AG09309 (cell line): ENCODE measurements around the gene ARHGAP18.

Source experiments
- DNase-seq: peaks from one replicate; pipeline ENCODE4 v3.0.0-alpha.2; 2010; ENCODE audit warnings: low read depth
- H3K4me3 ChIP-seq: 2 replicates; pipeline ENCODE4 v1.5.1; 2011; ENCODE audit warnings: mild to moderate bottlenecking, low read depth, low read length, moderate library complexity; ENCODE audit not compliant: control insufficient read depth
- TF ChIP-seq, protein P1 (sequence below): IDR thresholded peaks from 2 replicates; pipeline ENCODE4 v1.5.1; 2011; ENCODE audit warnings: mild to moderate bottlenecking, low read depth, low read length, inconsistent platforms; ENCODE audit not compliant: insufficient read depth, control insufficient read depth; ENCODE audit errors: missing control alignments

ARHGAP18 gene

DNA sequence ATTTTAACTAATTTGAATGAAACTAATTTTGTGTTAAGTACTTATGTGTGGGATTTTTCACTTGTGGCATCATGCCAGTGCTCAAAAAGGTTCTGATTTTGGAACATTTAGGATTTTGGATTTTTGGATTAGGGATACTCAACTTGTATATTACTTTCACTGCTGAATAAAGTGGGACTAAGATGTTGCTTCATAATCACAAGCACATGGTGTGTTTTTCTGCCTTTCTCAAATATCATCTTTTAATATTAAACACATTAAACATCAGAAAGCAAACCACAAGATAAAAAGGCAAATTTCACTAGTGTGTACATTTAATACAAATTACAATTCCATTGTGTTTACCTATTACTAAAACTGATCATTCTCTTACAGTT, 89.8 kb downstream of the ARHGAP18 start:
- TF ChIP-seq, protein P1, sequence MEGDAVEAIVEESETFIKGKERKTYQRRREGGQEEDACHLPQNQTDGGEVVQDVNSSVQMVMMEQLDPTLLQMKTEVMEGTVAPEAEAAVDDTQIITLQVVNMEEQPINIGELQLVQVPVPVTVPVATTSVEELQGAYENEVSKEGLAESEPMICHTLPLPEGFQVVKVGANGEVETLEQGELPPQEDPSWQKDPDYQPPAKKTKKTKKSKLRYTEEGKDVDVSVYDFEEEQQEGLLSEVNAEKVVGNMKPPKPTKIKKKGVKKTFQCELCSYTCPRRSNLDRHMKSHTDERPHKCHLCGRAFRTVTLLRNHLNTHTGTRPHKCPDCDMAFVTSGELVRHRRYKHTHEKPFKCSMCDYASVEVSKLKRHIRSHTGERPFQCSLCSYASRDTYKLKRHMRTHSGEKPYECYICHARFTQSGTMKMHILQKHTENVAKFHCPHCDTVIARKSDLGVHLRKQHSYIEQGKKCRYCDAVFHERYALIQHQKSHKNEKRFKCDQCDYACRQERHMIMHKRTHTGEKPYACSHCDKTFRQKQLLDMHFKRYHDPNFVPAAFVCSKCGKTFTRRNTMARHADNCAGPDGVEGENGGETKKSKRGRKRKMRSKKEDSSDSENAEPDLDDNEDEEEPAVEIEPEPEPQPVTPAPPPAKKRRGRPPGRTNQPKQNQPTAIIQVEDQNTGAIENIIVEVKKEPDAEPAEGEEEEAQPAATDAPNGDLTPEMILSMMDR, result no peak
- DNase-seq, result no peak
- H3K4me3 ChIP-seq, result no peak overlapping the region

DNA sequence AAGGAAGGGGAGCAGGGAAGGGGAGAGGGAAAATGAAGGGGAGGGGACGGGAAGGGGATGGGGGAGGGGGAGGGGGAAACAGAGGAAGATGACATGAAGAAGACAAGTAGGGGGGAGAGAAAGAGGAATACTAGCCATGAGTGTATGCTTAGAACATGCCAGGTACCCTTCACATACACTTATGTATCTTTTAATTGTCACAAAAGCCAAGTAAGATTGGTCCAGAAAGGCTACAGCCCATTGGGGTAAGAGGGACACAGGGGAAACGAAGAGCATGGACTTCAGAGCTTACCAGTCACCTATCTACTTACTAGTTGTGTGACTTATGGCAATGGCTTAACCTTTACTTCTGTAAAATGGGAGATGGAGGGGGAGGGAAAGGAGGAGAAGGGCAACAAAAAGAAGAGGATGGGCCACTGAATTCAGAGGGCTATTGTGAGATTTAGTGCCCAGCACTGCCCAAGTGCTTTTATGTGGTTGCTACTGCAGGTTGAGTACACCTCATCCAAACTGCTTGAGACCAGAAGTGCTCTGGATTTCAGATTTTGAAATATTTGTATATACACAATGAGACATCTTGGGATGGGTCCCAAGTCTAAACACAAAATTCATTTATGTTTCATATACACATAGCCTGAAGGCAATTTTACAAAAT, 90.3 kb downstream of the ARHGAP18 start:
- TF ChIP-seq, protein P1, result no peak
- H3K4me3 ChIP-seq, result no peak overlapping the region
- DNase-seq, result no peak

DNA sequence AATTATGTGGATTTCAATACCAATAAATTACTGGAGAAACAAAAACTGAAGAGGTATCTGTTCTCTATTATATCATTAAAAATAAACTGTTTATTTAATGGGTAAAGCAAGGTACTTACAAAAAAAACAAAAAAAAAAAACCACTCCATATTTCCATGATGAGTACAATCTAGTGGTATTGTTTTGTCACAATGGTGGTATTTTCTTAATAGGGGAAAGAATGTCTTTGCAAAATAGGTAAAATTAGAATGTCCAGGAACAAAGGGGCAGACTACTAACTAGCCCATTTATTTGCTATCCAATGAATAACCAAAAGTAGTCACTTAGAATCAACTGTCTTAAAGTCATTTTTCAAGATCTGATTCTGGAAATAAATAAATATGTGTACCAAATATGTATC, 92.0 kb downstream of the ARHGAP18 start:
- no peak for DNase-seq
- TF ChIP-seq, protein P1, result no peak
- no peak overlapping the region for H3K4me3 ChIP-seq

DNA sequence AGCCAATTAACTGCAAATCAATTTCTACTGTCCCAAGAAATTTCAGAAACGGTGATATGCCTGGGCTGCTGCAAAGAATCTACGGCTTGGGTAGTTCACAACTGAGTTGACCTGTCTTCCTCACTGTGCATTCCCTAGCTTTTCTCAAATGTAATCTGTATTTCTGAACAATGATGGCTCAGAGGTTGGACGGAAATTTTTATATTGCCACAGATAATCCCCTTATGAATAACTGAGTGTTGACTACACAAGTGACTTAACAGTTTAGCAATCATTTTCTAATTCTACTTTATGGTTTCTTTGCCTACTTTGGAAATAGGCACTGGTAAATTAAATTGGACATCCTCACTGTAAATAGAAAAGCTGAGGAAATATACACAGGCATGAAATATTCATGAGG, 94.5 kb downstream of the ARHGAP18 start:
- TF ChIP-seq, protein P1, result no peak

DNA sequence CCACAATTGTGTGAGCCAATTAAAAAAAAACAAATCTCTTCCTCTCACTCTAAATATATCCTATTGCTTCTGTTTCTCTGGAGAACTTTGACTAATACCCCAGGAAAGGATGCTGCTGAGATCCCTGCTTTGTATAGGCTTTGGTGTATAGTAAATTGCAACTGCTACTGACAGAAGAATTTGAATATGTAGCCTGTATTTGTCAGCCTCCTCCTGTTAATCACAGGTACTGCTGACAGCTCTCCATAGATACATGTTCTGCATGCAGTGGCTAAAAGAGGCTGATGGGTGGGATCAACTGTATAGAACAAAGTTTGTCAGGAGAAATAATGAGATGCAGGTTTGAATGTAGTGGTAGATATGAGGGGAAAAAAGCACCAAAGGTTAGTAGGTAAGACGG, 95.0 kb downstream of the ARHGAP18 start:
- TF ChIP-seq, protein P1, result no peak
- no peak overlapping the region for H3K4me3 ChIP-seq
- no peak for DNase-seq

More for the DNA sequence above, 94.5 kb downstream of the ARHGAP18 start:
- DNase-seq, result no peak
- H3K4me3 ChIP-seq, result no peak overlapping the region

DNA sequence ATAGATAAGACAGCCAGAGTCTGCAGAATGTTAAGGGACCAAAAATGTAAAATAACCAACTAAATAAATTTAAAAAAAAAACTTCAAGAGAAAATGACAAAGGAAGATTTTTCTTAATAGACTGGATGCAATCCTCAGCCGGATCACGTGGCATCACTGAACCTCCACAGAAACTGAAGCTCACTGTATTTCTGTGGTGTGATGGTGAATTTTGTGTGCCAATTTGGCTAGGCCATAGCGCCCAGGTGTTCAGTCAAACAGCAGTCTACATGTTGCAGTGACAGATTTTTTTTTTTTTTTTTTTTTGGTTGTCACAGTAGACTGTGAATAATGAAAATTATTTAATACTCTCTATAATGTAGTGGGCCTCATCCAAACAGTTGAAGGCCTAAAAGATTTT, 95.5 kb downstream of the ARHGAP18 start:
- no peak for DNase-seq
- TF ChIP-seq, protein P1, result no peak
- H3K4me3 ChIP-seq, result no peak overlapping the region
